ENCODE results near the gene GCA.

Gene GCA

DNA sequence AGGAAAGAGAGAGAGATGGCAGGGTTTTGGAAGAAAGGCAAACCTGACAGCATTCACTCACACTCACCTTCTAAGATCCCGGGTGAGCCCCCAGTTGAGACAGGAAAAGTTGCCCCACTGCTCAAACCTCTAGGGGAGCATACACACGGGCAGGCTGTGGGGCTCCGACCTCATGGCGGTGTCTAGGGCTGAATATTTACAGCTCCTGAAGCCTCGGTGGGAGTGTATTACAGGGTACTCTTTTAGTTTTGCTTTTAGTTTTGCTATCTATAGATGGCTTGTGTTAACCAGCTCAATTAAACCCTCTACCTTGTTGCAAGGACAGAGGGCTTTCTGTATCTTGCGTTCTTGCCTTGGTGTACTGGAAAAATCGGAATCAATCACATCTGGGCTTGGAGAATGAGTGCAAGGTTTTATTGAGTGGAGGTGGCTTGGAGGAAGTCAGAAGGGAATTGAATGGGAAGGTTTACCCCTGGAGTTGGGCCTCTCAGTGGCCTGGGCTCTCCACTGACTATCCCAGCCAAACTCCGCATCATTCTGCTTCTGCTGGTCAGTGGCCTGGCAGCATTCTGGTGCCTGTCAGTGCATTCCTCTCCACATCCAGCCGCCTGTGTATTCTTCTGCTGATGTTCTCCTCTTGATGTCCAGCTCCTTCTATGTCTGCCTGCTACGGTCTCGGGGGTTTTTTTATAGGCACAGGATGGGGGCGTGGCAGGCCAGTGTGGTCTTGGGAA, 15.3 kb upstream of the GCA start:
- DNase-seq: no peak

DNA sequence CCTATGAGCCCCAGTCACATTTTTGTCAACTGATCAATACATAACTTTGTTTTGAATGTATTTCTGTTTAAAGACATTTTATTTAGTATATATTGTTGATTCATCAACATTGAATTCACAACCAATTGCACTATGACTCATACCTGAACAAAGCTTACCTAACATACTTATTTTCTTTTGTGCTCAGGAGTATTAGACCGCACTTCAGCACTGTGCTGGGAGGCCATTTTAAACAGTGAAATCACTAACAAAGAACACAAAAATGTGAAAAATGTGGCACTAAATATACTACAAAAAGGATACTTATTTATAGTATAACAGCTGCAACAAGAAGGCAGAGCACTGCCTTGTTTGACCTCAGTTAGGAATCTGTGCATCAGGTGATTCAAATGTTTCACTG, 13.1 kb upstream of the GCA start:
- no peak for DNase-seq

- DNase-seq: no peak
Observed at GRCh38 chr2:162333968-162334367, 10.0 kb upstream of the GCA start.

DNA sequence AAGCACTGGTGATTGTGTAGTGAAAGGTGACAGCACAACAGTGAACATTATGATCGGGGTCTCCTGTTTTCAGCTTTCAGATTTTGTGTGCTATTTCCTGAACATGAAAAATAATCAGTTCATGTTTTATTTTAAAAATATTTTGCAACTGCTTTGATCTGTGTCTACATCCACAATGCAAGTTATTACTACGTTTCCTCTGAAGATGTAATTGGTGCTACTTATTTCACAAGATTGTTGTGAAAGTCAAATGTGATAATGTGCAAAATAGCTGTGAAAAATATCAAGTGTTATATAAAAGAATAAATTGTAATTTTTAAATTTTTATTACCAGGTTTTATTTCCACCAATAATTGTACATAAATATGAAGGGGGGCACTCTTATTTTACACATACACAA, 6.1 kb upstream of the GCA start:
- no peak for DNase-seq

DNA sequence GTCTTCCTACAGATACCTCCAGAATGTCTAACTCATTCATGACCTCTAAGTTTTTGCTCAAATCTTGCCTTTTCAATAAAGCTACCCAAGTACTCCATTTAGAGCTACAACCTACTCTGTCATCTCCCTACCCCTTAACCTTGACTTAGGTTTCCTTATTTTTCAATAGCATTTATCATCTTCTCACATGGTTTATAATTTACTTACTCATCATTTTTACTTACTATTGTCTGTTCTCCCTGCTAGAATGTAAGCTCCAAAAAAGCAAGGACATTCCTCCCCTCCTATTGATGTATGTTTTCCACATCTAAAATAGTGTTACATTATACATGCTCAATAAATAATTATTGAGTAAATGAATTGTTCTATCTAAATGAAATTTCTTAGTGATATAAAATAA, 3.1 kb upstream of the GCA start:
- DNase-seq: no peak

DNA sequence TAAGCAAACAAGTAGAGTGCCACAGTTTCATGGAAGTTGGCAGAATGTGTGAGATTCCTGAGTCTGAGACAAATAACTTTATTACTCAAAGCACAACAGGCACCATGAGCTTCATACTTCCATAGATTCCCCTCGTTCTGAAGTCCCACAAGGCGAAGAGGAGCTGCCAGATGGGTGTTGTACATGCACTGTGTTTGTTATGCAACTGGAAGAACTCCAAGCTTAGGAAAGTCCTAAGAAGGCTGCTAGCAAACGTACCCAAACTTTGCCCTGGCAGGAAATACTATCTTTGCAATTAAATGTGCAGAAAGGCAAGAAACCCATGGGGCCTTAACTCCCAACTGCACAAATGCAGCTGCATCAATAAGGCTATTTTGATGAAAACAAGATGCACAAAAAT, 1.6 kb upstream of the GCA start:
- DNase-seq: no peak

- DNase-seq: no peak
Observed at GRCh38 chr2:162342841-162343240, 1.1 kb upstream of the GCA start.

DNA sequence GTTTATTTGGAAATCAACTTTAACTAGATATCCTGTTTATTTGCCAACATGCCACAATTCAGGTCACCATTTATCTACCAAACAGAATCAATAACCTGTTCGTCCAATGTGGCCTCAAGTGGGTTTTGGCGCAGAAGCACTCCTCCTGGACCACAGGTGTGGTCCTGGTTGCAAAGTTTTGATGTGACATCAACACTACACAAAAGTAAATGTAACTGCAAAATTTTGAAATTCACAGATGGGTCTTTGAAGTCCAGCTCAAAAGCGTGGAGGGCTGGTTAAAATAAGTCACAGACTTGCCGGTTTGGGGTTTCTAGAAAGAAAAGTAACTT, 474 bp upstream of the GCA start:
- DNase-seq: no peak

- no peak for DNase-seq
Observed at GRCh38 chr2:162344617-162344950, 652 bp downstream of the GCA start.

DNA sequence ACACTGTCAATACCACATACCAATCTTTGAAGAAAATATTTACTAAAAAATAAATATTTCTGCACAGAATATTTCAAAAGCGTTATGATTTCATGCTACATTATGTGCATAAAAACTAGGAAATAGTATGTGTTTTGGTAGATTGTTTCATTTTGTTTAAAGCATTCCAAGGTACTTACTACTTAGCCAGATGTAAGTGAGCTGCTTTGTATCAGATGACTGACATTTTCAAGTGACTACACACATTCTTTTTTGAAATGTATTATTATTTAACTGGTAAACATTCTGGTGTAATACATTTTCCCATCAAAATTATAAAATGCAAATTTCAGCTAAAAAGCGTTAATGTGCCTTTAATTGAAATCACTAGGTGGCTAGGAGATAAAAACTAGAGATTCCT, 21.5 kb downstream of the GCA start:
- no peak for DNase-seq

DNA sequence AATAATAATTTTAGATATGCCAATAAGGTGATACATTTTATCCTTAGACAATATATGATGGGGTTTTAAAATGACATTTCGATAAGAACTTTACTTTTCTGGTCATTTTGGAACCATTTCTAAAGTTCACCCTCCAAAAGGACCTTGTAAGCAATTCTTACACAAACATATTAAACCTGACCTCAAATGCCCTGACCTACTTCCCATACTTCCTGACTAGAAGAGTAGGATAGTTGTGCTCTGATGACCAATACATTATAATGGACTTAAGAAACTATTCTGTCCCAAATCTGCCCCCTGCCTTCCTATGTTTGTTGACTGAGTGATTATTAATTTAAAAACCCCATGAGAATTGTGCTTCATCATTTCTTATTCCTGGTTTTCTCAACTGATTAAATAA, 24.6 kb downstream of the GCA start:
- no peak for DNase-seq

- DNase-seq: no peak
Observed at GRCh38 chr2:162369551-162369950, 25.6 kb downstream of the GCA start.

- DNase-seq: no peak
Observed at GRCh38 chr2:162370931-162371330, 27.0 kb downstream of the GCA start.

GRCh38 chr2:162372818-162373217, 28.9 kb downstream of the GCA start:
- no peak for DNase-seq

GRCh38 chr2:162379719-162380580, 36.0 kb downstream of the GCA start:
- DNase-seq: no peak

DNA sequence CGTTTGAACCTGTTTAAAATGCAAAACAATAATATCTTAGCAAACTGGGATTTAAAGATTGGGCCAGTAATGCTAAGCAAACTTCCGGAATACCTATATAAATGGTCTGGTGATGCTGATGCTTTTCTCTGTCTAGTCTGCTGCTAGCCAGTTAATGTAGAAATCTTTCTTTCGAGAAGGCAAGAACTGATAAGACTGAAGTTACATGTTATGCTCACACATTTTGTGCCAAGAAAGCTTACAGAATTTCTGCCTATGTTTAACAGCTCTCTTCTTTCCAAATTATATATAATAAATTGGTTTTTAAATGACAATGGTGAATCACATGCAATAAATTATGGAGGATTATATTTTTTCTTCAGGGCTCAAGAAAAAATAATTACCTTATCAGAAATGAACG, 37.9 kb downstream of the GCA start:
- DNase-seq: no peak

DNA sequence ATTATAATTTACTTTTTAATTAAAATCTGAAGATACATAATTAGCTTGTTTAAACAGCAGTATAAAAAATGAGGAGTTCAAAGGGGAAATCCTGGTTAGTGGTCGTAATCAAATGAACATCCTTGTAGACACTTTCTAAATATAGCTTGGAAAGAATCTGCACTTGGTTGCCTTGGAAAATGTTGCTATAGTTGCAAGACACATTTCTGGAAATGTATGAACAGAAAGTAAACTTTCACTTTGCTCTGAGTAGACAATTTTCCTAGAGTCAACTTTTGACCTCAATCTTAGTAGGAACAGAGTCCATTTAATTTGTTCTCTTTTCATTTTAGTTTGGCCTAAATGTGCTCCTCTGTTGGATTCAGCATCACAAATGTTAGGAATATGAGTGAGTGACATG, 38.3 kb downstream of the GCA start:
- DNase-seq: no peak

- no peak for DNase-seq
Observed at GRCh38 chr2:162385536-162385935, 41.6 kb downstream of the GCA start.

DNA sequence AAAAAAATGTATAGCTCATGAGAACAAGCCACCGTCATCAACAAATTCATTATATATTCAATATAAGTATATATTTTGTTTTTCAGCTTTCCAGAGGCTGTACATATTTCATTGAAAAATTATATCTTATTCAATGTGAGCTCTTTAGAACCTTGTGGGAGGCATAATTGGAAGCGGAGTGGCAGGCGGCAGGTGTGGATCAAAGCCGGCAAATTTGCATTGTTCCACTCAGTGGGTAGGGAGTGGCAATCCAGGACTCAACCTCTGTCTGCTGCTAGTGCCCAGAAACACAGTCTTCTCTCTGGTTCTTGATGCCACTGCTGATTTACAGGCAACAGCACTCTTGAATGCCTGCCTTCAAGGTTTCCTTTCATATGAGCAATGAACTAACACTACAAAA, 46.9 kb downstream of the GCA start:
- no peak for DNase-seq

DNA sequence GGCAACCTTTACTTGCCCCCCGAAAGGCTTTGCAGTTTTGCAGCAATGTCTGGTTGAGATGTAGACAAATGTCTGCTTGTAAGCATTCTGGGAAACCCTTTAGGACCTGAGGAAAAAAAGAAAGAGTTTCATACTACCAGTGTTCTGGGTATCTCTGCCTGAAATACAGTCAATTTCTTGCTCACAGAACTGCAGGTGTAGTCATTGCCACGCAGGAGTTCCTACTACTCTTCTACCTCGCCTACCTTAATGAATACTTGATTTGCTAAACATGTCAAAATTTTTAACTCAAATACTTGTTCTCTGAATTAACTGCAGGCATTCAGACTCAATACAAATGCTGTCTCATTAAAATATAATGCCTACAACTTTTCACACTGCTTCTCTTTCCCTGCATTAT, 56.4 kb downstream of the GCA start:
- no peak for DNase-seq

DNA sequence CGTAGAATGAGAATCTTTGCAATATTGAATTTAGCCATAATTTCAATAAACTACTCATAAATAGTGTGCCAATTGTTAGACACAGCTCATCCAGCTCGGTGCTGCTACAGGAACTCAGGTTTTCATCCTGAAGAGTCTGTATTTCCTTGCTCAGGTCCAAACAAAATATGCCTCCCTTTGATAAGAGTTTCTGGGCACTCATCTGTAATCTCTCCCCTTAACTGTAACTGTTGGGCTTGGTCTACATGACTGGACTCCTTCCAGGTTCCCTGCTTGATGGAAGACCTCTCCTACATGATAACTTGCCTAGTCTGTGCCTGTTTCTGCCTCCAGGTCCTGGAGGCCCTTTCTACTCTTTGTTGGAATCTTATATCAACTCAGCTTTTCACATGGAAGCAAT, 57.9 kb downstream of the GCA start:
- DNase-seq: no peak

- DNase-seq: no peak
Observed at GRCh38 chr2:162403884-162404283, 60.0 kb downstream of the GCA start.
